Central memory CD8-positive, alpha-beta T cell (primary cell): ENCODE data around the gene MAML2.

Experiments used
- ATAC-seq: fragments of 150-1000 bp; cut with Tn5 transposase; replicated peaks from 2 replicates; pipeline ENCODE4 v1.10.0; 2022; ENCODE audit warnings: mild to moderate bottlenecking, moderate FRiP score, moderate number of reproducible peaks; ENCODE audit not compliant: poor library complexity, severe bottlenecking; ENCODE audit errors: extremely low read depth
- DNase-seq, 2 donors: peaks; one replicate each; pipeline ENCODE4 v3.0.0; 2021; ENCODE audit warnings: low spot score in 2 of 2
- H3K27ac Mint-ChIP-seq: one replicate; pipeline ENCODE4 v1.8.0; 2022; ENCODE audit warnings: low read depth, mild to moderate bottlenecking, moderate library complexity, mixed read lengths
- H3K27me3 Mint-ChIP-seq: one replicate; pipeline ENCODE4 v1.8.0; 2022; ENCODE audit warnings: mixed read lengths
- H3K36me3 Mint-ChIP-seq: one replicate; pipeline ENCODE4 v1.8.0; 2022; ENCODE audit warnings: mild to moderate bottlenecking, moderate library complexity, mixed read lengths; ENCODE audit not compliant: insufficient read depth
- H3K4me1 Mint-ChIP-seq: one replicate; pipeline ENCODE4 v1.8.0; 2022; ENCODE audit warnings: mixed read lengths
- H3K4me3 Mint-ChIP-seq: one replicate; pipeline ENCODE4 v1.8.0; 2022; ENCODE audit warnings: mild to moderate bottlenecking, moderate library complexity, mixed read lengths
- H3K9me3 Mint-ChIP-seq: one replicate; pipeline ENCODE4 v1.8.0; 2022; ENCODE audit warnings: mixed read lengths

The MAML2 gene

DNA sequence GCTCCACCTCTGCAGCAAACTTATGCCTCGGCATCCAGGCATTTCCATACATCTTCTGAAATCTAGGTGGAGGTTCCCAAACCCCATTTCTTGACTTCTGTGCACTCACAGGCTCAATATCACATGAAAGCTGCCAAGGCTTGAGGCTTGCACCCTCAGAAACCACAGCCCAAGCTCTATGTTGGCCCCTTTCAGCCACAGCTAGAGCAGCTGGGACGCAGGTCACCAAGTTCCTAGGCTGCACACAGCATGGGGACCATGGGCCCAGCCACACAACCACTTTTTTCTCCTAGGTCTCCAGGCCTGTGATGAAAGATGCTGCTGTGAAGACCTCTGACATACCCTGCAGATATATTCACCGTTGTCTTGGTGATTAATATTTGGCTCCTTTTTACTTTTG, 394.4 kb downstream of the MAML2 start:
- peaks cover 12% of the 10 kb centered on the region for H3K9me3 Mint-ChIP-seq
- no peak for ATAC-seq

DNA sequence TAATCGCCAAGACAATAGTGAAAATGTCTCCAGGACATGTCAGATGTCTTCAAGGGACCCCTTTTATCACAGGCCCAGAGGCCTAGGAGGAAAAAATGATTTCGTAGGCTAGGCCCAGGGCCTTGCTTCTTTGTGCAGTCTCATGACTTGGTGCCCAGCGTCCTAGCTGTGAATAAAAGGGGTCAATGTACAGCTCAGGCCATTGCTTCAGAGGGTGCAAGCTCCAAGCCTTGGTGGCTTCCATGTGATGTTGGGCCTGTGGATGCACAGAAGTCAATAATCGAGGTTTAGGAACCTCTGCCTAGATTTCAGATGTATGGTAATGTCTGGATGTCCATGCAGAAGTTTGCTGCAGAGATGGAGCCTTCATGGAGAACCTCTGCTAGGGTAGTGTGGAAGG, 398.4 kb downstream of the MAML2 start:
- no peak for ATAC-seq
- Mint-ChIP-seq H3K4me1 (no peaks in the 10 kb centered on the region), H3K27ac (no peak overlapping the region), H3K9me3 (peaks cover 12% of the 10 kb centered on the region), H3K4me3 (no peak overlapping the region), H3K36me3 (no peaks in the 10 kb centered on the region), H3K27me3 (peaks cover 10% of the 10 kb centered on the region)
- no peak for DNase-seq

More for the DNA sequence above, 394.4 kb downstream of the MAML2 start:
- no peaks in the 10 kb centered on the region for H3K36me3 Mint-ChIP-seq
- H3K4me3 Mint-ChIP-seq = no peak overlapping the region
- no peak overlapping the region for H3K27ac Mint-ChIP-seq
- H3K27me3 Mint-ChIP-seq = peaks cover 10% of the 10 kb centered on the region
- no peaks in the 10 kb centered on the region for H3K4me1 Mint-ChIP-seq
- no peak for DNase-seq

DNA sequence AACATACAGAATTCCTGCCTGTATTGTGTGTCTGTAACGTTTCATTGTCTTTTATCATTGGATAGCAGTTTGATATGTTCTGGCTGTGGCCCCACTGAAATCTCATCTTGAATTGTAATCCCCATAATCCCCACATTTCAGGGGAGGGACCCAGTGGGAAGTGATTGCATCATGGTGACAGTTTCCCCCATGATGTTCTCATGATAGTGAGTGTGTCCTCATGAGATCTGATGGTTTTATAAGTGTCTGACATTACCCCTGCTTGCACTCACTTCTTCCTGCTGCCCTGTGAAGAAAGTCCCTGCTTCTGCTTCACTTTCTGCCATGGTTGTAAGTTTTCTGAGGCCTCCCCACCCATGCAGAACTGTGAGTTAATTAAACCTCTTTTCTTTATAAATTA, 399.4 kb downstream of the MAML2 start:
- no peaks in the 10 kb centered on the region for H3K4me1 Mint-ChIP-seq
- H3K4me3 Mint-ChIP-seq = no peak overlapping the region
- no peak for DNase-seq
- no peaks in the 10 kb centered on the region for H3K27me3 Mint-ChIP-seq
- peaks cover 6% of the 10 kb centered on the region for H3K9me3 Mint-ChIP-seq
- no peak overlapping the region for H3K27ac Mint-ChIP-seq
- no peaks in the 10 kb centered on the region for H3K36me3 Mint-ChIP-seq
- ATAC-seq = no peak

DNA sequence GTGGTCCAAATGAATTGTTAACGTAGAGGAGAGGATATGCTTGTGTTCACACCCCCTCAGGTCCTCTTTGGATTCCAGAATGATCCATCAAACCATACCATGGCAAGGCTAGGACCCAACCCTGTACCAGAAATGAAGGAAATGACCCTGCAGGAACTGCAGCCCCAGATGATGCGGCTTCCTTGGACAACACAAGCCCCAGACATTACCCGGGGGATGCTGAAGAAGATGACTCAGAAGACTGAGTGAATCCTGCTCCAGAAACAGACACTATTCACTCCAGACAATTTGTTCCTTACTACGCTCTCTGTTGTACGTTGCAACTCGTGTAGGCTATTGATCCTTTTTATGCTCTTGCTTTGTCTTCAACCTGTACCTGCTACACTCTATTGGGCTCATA, 403.9 kb downstream of the MAML2 start:
- no peaks in the 10 kb centered on the region for H3K27me3 Mint-ChIP-seq
- H3K4me3 Mint-ChIP-seq = no peak overlapping the region
- no peaks in the 10 kb centered on the region for H3K4me1 Mint-ChIP-seq
- no peaks in the 10 kb centered on the region for H3K36me3 Mint-ChIP-seq
- no peak overlapping the region for H3K27ac Mint-ChIP-seq
- no peak for ATAC-seq
- no peak for DNase-seq
- H3K9me3 Mint-ChIP-seq = no peaks in the 10 kb centered on the region

DNA sequence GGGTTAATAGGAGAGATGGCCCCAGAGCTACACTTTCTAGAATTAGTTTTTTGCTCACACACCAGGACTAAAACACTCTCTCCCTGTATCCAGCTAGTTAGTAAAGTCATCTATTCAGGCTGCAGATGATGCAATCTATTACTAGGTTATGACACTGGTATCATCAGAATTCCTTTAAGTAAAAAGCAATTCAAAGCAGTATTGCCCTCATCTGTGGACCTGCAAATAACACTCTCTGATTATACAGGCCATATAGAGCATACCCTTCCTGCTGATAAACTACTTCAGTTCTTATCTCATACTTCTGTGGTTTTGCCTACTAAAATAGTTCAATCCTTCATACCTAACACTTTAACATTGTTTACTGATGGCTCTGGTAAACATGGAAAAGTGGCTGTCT, 405.6 kb downstream of the MAML2 start:
- no peak for DNase-seq
- H3K36me3 Mint-ChIP-seq = no peaks in the 10 kb centered on the region
- H3K9me3 Mint-ChIP-seq = no peaks in the 10 kb centered on the region
- ATAC-seq = no peak
- no peaks in the 10 kb centered on the region for H3K27me3 Mint-ChIP-seq
- H3K4me1 Mint-ChIP-seq = no peaks in the 10 kb centered on the region
- no peak overlapping the region for H3K4me3 Mint-ChIP-seq
- no peak overlapping the region for H3K27ac Mint-ChIP-seq

DNA sequence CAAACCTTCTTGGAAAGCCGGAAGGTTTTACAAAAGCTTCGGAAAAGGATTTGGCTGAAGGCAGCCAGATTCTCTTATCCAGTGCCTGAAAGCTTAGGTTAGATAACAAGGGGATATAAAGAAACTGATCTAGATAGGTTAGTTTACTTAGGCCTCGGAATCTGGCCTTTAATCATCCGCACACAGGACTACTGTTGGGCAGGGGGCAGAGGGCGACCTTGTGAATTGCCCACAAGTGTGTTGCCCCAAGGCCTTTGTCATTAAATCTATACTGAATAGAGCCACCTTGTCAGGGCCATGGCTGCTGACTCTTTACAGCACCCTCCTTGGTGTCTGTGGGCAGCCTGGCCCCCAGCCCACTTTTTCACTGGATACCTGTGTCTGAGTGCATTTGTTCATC, 409.4 kb downstream of the MAML2 start:
- Mint-ChIP-seq H3K4me1 (no peaks in the 10 kb centered on the region), H3K4me3 (no peak overlapping the region), H3K27me3 (peaks cover 19% of the 10 kb centered on the region), H3K27ac (no peak overlapping the region), H3K36me3 (no peaks in the 10 kb centered on the region), H3K9me3 (peaks cover 11% of the 10 kb centered on the region)
- DNase-seq (no peak), ATAC-seq (no peak)

DNA sequence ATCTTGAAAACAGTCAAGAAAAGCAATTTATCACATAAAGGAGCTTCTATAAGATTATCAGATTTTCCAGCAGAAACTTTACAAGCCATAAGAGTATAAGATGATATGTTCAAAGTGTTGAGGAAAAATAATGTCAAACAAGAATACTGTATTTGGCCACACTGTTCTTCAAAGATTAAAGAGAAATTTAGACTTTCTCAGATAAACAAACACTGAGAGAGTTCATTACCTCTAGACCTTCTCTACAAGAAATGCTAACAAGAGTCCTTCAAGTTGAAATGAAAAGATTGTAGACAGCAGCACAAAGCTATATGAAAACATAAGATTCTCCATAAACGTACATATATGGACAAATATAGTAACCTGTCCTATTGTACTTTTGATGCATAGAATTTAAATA, 411.1 kb downstream of the MAML2 start:
- no peak overlapping the region for H3K27ac Mint-ChIP-seq
- H3K4me3 Mint-ChIP-seq = no peak overlapping the region
- DNase-seq = no peak
- peaks cover 11% of the 10 kb centered on the region for H3K9me3 Mint-ChIP-seq
- H3K27me3 Mint-ChIP-seq = peaks cover 29% of the 10 kb centered on the region
- no peaks in the 10 kb centered on the region for H3K4me1 Mint-ChIP-seq
- no peaks in the 10 kb centered on the region for H3K36me3 Mint-ChIP-seq
- ATAC-seq = no peak

DNA sequence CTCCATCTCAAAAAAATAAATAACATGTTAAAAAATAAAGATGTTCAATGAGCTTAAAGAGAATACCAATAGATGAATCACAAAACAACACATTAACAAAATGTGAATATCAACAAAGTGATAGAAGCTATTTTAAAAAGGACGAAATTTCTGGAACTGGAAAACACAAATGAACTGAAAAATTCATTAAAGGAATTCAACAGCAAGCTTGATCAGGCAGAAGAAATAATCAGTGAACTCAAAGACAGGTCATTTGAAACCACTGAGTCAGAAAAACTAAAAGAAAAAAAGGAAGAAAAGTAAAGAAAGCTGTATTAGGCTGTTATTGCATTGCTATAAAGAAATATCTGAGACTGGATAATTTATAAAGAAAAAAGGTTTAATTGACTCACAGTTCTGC, 412.0 kb downstream of the MAML2 start:
- Mint-ChIP-seq H3K9me3 (peaks cover 11% of the 10 kb centered on the region), H3K4me1 (no peaks in the 10 kb centered on the region), H3K27ac (no peak overlapping the region), H3K27me3 (peaks cover 38% of the 10 kb centered on the region), H3K4me3 (no peak overlapping the region), H3K36me3 (no peaks in the 10 kb centered on the region)
- ATAC-seq (no peak), DNase-seq (no peak)

DNA sequence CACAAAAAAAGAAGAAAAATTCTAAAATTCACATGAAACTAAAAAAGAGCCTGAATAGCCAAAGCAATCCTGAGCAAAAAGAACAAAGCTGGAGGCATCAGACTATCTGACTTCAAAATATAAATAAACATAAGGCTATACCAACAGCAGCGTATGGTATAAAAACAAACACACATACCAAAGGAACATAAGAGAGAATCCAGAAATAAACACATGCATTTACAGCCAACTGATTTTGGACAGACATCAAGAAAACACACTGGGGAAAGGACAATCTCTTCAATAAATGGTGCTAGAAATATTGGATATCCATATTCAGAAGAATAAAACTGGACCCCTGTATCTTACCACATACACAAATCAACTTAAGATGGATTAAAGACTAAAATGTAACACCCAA, 416.3 kb downstream of the MAML2 start:
- no peak overlapping the region for H3K4me3 Mint-ChIP-seq
- H3K36me3 Mint-ChIP-seq = peaks cover 10% of the 10 kb centered on the region
- no peak for DNase-seq
- H3K27me3 Mint-ChIP-seq = peaks cover 36% of the 10 kb centered on the region
- no peak for ATAC-seq
- peaks cover 10% of the 10 kb centered on the region for H3K9me3 Mint-ChIP-seq
- H3K4me1 Mint-ChIP-seq = peaks cover 24% of the 10 kb centered on the region
- H3K27ac Mint-ChIP-seq = no peak overlapping the region
